GM12875 (cell line): ENCODE data around the gene ATP23.

Experiments
- H3K4me3 ChIP-seq: one replicate; pipeline ENCODE4 v1.5.1; 2011; ENCODE audit warnings: low read depth, low read length, control low read depth
- TF ChIP-seq, protein P1 (sequence below): IDR thresholded peaks from 2 replicates; pipeline ENCODE4 v1.5.1; 2011; ENCODE audit warnings: low read depth, mild to moderate bottlenecking, control low read depth, inconsistent platforms, low read length, moderate library complexity, borderline replicate concordance; ENCODE audit not compliant: insufficient read depth

The ATP23 gene

DNA sequence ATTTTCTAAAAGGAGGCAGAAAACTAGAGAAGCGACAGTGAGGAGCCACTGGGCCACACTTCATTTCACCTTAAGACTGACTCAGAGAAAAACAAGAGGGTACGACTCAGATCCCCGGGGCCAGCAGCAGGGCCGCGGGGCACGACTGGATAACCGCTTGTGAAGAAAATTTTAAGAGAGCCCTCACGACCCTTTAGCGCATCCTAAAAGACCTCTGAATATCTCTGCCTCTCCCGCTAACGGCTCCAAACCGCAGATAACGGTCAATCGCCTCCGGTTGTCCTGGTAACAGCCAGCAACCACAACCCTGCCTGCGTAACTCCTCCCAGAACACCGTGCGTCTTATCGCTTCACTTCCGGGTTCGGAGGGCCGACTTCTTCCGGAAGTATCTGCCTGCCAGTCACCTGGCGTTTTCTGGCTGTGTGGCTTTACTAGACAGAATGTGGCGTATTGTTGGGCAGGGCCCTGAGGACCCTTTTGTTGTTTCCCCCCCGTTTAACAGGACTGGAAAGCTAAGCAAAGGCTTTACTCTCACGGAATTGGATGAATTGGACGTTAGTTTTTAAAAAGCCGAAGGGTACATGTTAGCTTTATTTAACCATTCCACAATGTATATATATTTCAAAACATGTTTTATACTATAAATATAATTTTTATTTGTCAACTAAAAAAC lies 5.4 kb upstream of the ATP23 start:
- H3K4me3 ChIP-seq: peak overlapping the region; percentile 58
- TF ChIP-seq, protein P1, sequence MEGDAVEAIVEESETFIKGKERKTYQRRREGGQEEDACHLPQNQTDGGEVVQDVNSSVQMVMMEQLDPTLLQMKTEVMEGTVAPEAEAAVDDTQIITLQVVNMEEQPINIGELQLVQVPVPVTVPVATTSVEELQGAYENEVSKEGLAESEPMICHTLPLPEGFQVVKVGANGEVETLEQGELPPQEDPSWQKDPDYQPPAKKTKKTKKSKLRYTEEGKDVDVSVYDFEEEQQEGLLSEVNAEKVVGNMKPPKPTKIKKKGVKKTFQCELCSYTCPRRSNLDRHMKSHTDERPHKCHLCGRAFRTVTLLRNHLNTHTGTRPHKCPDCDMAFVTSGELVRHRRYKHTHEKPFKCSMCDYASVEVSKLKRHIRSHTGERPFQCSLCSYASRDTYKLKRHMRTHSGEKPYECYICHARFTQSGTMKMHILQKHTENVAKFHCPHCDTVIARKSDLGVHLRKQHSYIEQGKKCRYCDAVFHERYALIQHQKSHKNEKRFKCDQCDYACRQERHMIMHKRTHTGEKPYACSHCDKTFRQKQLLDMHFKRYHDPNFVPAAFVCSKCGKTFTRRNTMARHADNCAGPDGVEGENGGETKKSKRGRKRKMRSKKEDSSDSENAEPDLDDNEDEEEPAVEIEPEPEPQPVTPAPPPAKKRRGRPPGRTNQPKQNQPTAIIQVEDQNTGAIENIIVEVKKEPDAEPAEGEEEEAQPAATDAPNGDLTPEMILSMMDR: no peak

DNA sequence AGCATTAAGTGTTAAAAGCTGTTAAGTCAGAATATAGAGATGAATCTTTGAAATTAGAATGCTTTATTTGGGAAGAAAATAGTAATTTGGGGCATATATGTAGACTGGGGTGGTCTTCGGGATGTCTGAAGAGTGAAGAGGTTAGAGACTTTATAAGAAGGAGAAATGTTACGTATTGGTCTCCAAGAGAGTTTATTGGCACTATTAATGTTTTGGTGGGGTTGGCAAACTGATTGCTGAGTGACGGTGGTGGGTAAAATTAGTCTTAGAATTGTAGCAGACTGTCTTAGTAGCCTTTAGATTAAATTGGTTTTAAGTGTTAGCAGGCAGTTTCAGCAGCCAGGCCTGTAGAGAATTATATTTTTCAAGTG lies 4.9 kb upstream of the ATP23 start:
- H3K4me3 ChIP-seq: no peak overlapping the region
- TF ChIP-seq, protein P1: no peak

DNA sequence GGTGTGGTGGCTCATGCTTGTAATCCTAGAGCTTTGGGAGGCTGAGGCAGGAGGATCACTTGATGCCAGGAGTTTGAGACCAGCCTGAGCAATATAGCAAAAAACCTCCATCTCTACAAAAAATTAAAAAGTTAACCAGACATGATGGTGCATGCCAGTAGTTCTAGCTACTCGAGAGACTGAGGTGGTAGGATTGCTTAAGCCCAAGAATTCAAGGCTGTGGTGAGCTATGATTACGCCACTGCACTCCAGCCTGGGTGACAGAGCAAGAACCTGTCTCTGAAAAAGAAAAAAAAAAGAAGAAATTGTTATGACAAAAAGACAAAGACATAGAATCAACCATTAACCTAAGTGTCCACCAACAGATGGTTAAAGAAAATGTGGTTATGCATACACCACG lies 2.1 kb upstream of the ATP23 start:
- H3K4me3 ChIP-seq: no peak overlapping the region
- TF ChIP-seq, protein P1: no peak

DNA sequence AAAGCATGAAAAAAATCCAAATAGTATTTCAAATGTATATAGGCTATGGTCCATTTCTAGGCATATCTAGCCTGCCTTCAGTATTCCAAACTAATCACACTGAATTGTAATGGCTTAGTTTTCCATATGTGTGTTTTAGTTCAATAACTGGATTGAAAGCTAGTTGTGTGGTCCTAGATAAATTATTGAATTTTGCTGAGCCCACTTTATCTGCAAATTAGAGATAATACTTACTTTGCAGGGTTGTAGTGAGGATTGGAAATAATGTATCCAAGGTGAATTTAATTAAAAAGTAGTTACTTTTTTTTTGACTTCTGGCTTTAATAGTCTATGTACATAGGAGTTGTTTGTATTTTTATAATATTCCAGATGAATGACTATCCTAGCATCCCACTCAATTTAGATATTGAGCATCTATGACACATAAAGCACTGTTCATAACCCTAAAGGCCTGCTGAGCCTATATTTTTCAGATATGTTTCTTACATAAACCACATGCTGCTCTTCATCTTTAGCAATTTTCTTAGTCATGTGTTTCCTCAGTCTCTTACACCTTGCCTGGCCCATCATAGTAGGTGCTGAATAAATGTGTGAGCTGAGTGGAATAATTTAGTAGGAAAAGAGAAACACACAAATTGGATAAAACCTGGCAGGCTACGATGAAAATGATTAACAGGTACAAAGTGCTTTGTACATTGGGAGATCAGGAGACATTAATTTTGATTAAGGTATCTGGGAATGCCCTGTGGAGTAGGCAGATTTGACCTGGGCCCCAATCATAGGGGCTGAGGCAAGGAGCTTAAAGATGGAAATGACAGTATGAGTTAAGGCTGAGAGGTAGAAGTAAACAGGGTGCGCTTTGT lies 1.1 kb upstream of the ATP23 start:
- peak overlapping the region; percentile 61 for H3K4me3 ChIP-seq
- TF ChIP-seq, protein P1: no peak

DNA sequence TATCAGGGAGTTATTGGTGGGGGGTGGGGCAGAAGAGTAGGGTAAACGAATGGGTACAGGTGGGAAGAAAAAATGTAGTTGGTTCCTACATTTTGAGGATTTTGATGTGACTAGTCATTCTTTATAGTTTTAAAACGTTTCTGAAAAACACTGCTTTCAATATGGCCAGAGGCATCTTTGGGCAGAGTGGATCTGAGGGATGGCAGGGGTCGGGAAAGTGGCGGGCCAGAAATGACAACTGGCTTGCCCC lies 527 bp upstream of the ATP23 start:
- TF ChIP-seq, protein P1: no peak
- peak overlapping the region; percentile 61 for H3K4me3 ChIP-seq

DNA sequence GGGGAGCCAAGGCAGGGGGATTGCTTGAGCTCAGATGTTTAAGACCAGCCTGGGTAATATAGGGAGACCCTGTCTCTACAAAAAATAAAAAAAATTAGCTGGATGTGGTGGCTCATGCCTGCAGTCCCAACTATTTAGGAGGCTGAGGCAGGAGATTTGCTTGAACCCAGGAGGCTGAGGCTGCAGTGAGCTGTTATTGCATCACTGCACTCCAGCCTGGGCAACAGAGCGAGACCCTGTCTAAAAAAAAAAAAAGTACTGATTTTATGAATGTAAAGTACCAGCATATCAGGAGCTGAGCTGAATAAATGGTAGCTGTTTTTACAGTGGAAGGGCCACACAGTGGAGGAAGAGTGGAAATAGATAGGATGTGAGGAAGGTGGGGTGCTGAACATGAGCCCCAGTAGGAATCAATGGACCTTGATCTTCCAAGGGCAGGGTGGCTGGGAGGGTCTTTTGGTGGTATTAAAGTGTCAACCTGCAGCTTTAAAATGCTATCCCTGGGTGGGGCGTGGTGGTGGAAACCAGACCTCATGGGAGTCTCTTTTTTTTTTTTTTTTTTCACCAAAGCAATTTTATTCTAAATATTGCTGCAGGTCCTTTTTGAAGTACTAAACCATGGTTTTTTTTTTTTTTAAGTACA lies 2.2 kb downstream of the ATP23 start:
- TF ChIP-seq, protein P1: no peak
- no peak overlapping the region for H3K4me3 ChIP-seq
